WTC11 (cell line): ENCODE data around the gene TRIM38. TPM values are rescaled to one million over a fixed set of nuclear protein-coding genes. Genes with fewer than 3 reads are reported as not detected.
A peak's percentile ranks its signal among the peaks of the same experiment; 100 is the strongest.

ENCODE experiments used
- ATAC-seq: fragments of 200-7000 bp; cut with Tn5 transposase; 2 replicates; pipeline ENCODE4 v1.10.0; 2021; ENCODE audit warnings: mild to moderate bottlenecking, moderate library complexity
- CTCF ChIA-PET: fragments of 300-600 bp; sonication (Branson Sonifier 250); formaldehyde crosslinking; loops from one replicate; lab custom pipeline; 2021; ENCODE audit warnings: antibody characterized with exemption; lab: Charles Lee
- POLR2A ChIA-PET: fragments of 350-600 bp; sonication (Branson Sonifier 250); formaldehyde crosslinking; loops from one replicate; lab custom pipeline; 2021; ENCODE audit warnings: antibody characterized with exemption; lab: Charles Lee
- DNase-seq: peaks from one replicate; pipeline ENCODE4 v3.0.0; 2021; ENCODE audit warnings: low spot score
- H3K27ac Mint-ChIP-seq: 2 replicates; pipeline ENCODE4 v1.8.0; 2021; ENCODE audit warnings: mixed read lengths
- H3K27me3 Mint-ChIP-seq: 2 replicates; pipeline ENCODE4 v1.8.0; 2021; ENCODE audit warnings: low read depth, mild to moderate bottlenecking, moderate library complexity, mixed read lengths
- H3K36me3 Mint-ChIP-seq: 2 replicates; pipeline ENCODE4 v1.8.0; 2021; ENCODE audit warnings: mixed read lengths
- H3K4me1 Mint-ChIP-seq: 2 replicates; pipeline ENCODE4 v1.8.0; 2022; ENCODE audit warnings: mixed read lengths
- H3K4me3 Mint-ChIP-seq: 2 replicates; pipeline ENCODE4 v1.8.0; 2021; ENCODE audit warnings: mild to moderate bottlenecking, moderate library complexity, mixed read lengths
- H3K9me3 Mint-ChIP-seq: 2 replicates; pipeline ENCODE4 v1.8.0; 2021; ENCODE audit warnings: mixed read lengths
- ETV6 ChIP-seq: sonication (generic); formaldehyde crosslinking; IDR thresholded peaks from 2 replicates; pipeline ENCODE4 v1.8.1; 2022; ENCODE audit warnings: mild to moderate bottlenecking, missing genetic modification reagents
- FOXK1 ChIP-seq: sonication (generic); formaldehyde crosslinking; IDR thresholded peaks from 2 replicates; pipeline ENCODE4 v1.8.0; 2022; ENCODE audit warnings: mild to moderate bottlenecking, moderate library complexity, missing genetic modification reagents
- NFYB ChIP-seq: sonication (generic); formaldehyde crosslinking; conservative IDR thresholded peaks from 2 replicates; pipeline ENCODE4 v1.8.0; 2022; ENCODE audit warnings: low read depth, missing genetic modification reagents
- PREB ChIP-seq: sonication (generic); formaldehyde crosslinking; IDR thresholded peaks from 2 replicates; pipeline ENCODE4 v1.8.1; 2022; ENCODE audit warnings: mild to moderate bottlenecking, missing genetic modification reagents, moderate library complexity, borderline replicate concordance
- RELA ChIP-seq: sonication (generic); formaldehyde crosslinking; IDR thresholded peaks from 2 replicates; pipeline ENCODE4 v1.8.1; 2022; ENCODE audit warnings: missing genetic modification reagents, mild to moderate bottlenecking, borderline replicate concordance
- ZNF219 ChIP-seq: sonication (generic); formaldehyde crosslinking; IDR thresholded peaks from 2 replicates; pipeline ENCODE4 v1.8.0; 2023; ENCODE audit warnings: missing genetic modification reagents, mild to moderate bottlenecking, borderline replicate concordance
- ZNF317 ChIP-seq: sonication (generic); formaldehyde crosslinking; IDR thresholded peaks from 2 replicates; pipeline ENCODE4 v1.8.1; 2023; ENCODE audit warnings: low read depth, mild to moderate bottlenecking, moderate library complexity, missing genetic modification reagents, borderline replicate concordance
- total RNA-seq: library from RNA; stranded (reverse); gene quantifications from 3 replicates; pipeline ENCODE4 v1.2.3, GENCODE V29; 2021
- TF ChIP-seq, protein P1 (sequence below): sonication (generic); formaldehyde crosslinking; IDR thresholded peaks from 2 replicates; pipeline ENCODE4 v1.8.1; 2023; ENCODE audit warnings: mild to moderate bottlenecking, missing genetic modification reagents, borderline replicate concordance
- TF ChIP-seq, protein P2 (sequence below): fragments of 250-450 bp; sonication (Bioruptor Pico); IDR thresholded peaks from 2 replicates; pipeline ENCODE4 v1.9.0; 2021; ENCODE audit warnings: mild to moderate bottlenecking
- TF ChIP-seq, protein P3 (sequence below): fragments of 250-450 bp; sonication (Bioruptor Pico); IDR thresholded peaks from 2 replicates; pipeline ENCODE4 v1.9.0; 2021; ENCODE audit warnings: mild to moderate bottlenecking
- TF ChIP-seq, protein P4 (sequence below): sonication (generic); formaldehyde crosslinking; IDR thresholded peaks from 2 replicates; pipeline ENCODE4 v1.8.0; 2022; ENCODE audit warnings: mild to moderate bottlenecking, missing genetic modification reagents

TRIM38 gene
- total RNA-seq, 1 experiment from 2014 or later, result 1.6 TPM

DNA sequence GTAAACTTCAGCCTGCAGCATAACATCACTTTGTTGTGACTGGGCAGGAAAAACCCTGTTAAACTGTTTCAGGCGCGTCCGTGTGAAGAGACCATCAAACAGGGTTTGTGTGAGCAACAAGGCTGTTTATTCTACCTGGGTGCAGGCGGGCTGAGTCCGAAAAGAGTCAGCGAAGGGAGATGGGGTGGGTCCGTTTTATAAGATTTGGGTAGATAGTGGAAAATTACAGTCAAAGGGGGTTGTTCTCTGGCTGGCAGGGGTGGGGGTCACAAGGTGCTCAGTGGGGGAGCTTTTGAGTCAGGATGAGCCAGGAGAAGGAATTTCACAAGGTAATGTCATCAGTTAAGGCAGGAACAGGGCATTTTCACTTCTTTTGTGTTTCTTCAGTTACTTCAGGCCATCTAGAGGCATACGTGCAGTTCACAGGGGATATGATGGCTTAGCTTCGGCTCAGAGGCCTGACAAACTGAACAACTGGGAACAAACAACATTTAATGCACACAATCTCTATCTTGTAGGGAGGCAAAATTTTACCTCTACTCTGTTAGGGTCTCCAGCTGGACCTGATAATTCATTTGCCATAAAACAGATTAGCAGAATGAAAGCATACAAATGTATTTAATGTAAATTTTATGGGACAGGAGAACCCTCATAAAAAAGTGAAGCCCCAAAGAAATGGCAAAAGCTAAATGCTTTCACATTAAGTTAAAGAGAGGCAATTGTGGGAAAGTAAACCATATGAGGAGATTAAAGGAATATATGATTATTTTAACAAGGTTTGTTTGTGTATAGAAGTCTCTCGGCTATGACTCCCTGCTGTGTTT is 66.4 kb downstream of the TRIM38 start:
- H3K27me3 Mint-ChIP-seq, result no peaks in the 10 kb centered on the region
- ChIA-PET CTCF (no interaction called here), POLR2A (interaction anchor here (0.9 to 11.6 kb wide), 20 partner anchors 10 to 1864 kb away, joined by 3 to 365 read pairs (median 8); a partner anchor contains a TSS)
- H3K4me3 Mint-ChIP-seq, result peak overlapping the region; percentile 91
- H3K36me3 Mint-ChIP-seq, result peaks cover 5% of the 10 kb centered on the region
- TF ChIP-seq, protein P1, sequence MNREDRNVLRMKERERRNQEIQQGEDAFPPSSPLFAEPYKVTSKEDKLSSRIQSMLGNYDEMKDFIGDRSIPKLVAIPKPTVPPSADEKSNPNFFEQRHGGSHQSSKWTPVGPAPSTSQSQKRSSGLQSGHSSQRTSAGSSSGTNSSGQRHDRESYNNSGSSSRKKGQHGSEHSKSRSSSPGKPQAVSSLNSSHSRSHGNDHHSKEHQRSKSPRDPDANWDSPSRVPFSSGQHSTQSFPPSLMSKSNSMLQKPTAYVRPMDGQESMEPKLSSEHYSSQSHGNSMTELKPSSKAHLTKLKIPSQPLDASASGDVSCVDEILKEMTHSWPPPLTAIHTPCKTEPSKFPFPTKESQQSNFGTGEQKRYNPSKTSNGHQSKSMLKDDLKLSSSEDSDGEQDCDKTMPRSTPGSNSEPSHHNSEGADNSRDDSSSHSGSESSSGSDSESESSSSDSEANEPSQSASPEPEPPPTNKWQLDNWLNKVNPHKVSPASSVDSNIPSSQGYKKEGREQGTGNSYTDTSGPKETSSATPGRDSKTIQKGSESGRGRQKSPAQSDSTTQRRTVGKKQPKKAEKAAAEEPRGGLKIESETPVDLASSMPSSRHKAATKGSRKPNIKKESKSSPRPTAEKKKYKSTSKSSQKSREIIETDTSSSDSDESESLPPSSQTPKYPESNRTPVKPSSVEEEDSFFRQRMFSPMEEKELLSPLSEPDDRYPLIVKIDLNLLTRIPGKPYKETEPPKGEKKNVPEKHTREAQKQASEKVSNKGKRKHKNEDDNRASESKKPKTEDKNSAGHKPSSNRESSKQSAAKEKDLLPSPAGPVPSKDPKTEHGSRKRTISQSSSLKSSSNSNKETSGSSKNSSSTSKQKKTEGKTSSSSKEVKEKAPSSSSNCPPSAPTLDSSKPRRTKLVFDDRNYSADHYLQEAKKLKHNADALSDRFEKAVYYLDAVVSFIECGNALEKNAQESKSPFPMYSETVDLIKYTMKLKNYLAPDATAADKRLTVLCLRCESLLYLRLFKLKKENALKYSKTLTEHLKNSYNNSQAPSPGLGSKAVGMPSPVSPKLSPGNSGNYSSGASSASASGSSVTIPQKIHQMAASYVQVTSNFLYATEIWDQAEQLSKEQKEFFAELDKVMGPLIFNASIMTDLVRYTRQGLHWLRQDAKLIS (CRISPR knock-in tag), result no peak
- TF ChIP-seq ETV6, result no peak
- TF ChIP-seq ZNF219 (CRISPR knock-in tag), result no peak
- TF ChIP-seq, protein P2, sequence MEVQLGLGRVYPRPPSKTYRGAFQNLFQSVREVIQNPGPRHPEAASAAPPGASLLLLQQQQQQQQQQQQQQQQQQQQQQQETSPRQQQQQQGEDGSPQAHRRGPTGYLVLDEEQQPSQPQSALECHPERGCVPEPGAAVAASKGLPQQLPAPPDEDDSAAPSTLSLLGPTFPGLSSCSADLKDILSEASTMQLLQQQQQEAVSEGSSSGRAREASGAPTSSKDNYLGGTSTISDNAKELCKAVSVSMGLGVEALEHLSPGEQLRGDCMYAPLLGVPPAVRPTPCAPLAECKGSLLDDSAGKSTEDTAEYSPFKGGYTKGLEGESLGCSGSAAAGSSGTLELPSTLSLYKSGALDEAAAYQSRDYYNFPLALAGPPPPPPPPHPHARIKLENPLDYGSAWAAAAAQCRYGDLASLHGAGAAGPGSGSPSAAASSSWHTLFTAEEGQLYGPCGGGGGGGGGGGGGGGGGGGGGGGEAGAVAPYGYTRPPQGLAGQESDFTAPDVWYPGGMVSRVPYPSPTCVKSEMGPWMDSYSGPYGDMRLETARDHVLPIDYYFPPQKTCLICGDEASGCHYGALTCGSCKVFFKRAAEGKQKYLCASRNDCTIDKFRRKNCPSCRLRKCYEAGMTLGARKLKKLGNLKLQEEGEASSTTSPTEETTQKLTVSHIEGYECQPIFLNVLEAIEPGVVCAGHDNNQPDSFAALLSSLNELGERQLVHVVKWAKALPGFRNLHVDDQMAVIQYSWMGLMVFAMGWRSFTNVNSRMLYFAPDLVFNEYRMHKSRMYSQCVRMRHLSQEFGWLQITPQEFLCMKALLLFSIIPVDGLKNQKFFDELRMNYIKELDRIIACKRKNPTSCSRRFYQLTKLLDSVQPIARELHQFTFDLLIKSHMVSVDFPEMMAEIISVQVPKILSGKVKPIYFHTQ (CRISPR knock-in tag), result peak; percentile 73
- TF ChIP-seq, protein P3, sequence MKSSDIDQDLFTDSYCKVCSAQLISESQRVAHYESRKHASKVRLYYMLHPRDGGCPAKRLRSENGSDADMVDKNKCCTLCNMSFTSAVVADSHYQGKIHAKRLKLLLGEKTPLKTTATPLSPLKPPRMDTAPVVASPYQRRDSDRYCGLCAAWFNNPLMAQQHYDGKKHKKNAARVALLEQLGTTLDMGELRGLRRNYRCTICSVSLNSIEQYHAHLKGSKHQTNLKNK (CRISPR knock-in tag), result no peak
- no peak for TF ChIP-seq NFYB (CRISPR knock-in tag)
- no peak for ATAC-seq
- H3K27ac Mint-ChIP-seq, result peak overlapping the region; percentile 99
- H3K9me3 Mint-ChIP-seq, result no peaks in the 10 kb centered on the region
- DNase-seq, result peak; percentile 38
- peaks cover 55% of the 10 kb centered on the region for H3K4me1 Mint-ChIP-seq

- H3K36me3 Mint-ChIP-seq, result peaks cover 5% of the 10 kb centered on the region
- TF ChIP-seq PREB (CRISPR knock-in tag), result no peak
- no peak for TF ChIP-seq ZNF317 (CRISPR knock-in tag)
- TF ChIP-seq, protein P4, sequence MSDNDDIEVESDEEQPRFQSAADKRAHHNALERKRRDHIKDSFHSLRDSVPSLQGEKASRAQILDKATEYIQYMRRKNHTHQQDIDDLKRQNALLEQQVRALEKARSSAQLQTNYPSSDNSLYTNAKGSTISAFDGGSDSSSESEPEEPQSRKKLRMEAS (CRISPR knock-in tag), result no peak
- TF ChIP-seq RELA, result no peak
- no peak for TF ChIP-seq FOXK1 (CRISPR knock-in tag)
- DNase-seq (no peak), ATAC-seq (no peak)
- peaks cover 54% of the 10 kb centered on the region for H3K4me1 Mint-ChIP-seq
- H3K27ac Mint-ChIP-seq, result peak overlapping the region; percentile 99
- peak overlapping the region; percentile 91; the same call in 1 of the 2 replicates for H3K4me3 Mint-ChIP-seq
- POLR2A ChIA-PET, result interaction anchor here (0.7 to 11.6 kb wide), 20 partner anchors 10 to 1864 kb away, joined by 3 to 365 read pairs (median 15); a partner anchor contains a TSS
- CTCF ChIA-PET, result no interaction called here
- no peaks in the 10 kb centered on the region for H3K9me3 Mint-ChIP-seq
- H3K27me3 Mint-ChIP-seq, result no peaks in the 10 kb centered on the region
Observed at GRCh38 chr6:26029570-26029856, 66.9 kb downstream of the TRIM38 start.
